ENCODE data around the gene SSR2.

SSR2 gene

GRCh38 chr1:156020293-156021092, at the start of gene SSR2:
Gene SSR2 (minus strand): TSS chr1:156020951. CDS start chr1:156020167, 784 bp downstream.
- H3K27ac ChIP-seq = peak within 1 kb of the TSS; percentile 92 to 96
- DNase-seq (ENCODE audit: low spot score) = peak; percentile 93
- TF ChIP-seq CTCF (IDR thresholded peaks at IDR 0.05) = no peak

GRCh38 chr1:156070548-156070947, 49.8 kb upstream of the SSR2 start:
- H3K27ac ChIP-seq = no peak overlapping the region
- H3K4me3 ChIP-seq = no peak overlapping the region
- TF ChIP-seq CTCF (IDR thresholded peaks at IDR 0.05) = no peak
- DNase-seq (ENCODE audit: low spot score) = no peak

More at GRCh38 chr1:156020293-156021092, at the start of gene SSR2:
- H3K4me3 ChIP-seq = peak within 1 kb of the TSS; percentile 92

- no peak overlapping the region for H3K4me3 ChIP-seq
- no peak for TF ChIP-seq CTCF (IDR thresholded peaks at IDR 0.05)
- no peak for DNase-seq (ENCODE audit: low spot score)
- H3K27ac ChIP-seq = no peak overlapping the region
Measured at GRCh38 chr1:156069490-156070455, 49.0 kb upstream of the SSR2 start.

GRCh38 chr1:156067262-156067661, 46.5 kb upstream of the SSR2 start:
- TF ChIP-seq CTCF (IDR thresholded peaks at IDR 0.05) = no peak
- DNase-seq (ENCODE audit: low spot score) = no peak
- Histone ChIP-seq H3K4me3 (no peak overlapping the region), H3K27ac (no peak overlapping the region)

- TF ChIP-seq CTCF (IDR thresholded peaks at IDR 0.05) = no peak
- no peak overlapping the region for H3K27ac ChIP-seq
- no peak overlapping the region for H3K4me3 ChIP-seq
- DNase-seq (ENCODE audit: low spot score) = no peak
Measured at GRCh38 chr1:156065871-156066270, 45.1 kb upstream of the SSR2 start.

- Histone ChIP-seq H3K4me3 (no peak overlapping the region), H3K27ac (no peak overlapping the region)
- no peak for TF ChIP-seq CTCF (IDR thresholded peaks at IDR 0.05)
- DNase-seq (ENCODE audit: low spot score) = no peak
Measured at GRCh38 chr1:156065212-156065611, 44.5 kb upstream of the SSR2 start.
